LNCAP (cell line): Measurements from ENCODE around the gene DACH2.

ENCODE experiments used
- TF ChIP-seq, protein P1 (sequence below): fragments of 450-650 bp; IDR thresholded peaks from 2 replicates; pipeline ENCODE4 v1.5.1; 2017; ENCODE audit warnings: mild to moderate bottlenecking

DACH2 gene

DNA sequence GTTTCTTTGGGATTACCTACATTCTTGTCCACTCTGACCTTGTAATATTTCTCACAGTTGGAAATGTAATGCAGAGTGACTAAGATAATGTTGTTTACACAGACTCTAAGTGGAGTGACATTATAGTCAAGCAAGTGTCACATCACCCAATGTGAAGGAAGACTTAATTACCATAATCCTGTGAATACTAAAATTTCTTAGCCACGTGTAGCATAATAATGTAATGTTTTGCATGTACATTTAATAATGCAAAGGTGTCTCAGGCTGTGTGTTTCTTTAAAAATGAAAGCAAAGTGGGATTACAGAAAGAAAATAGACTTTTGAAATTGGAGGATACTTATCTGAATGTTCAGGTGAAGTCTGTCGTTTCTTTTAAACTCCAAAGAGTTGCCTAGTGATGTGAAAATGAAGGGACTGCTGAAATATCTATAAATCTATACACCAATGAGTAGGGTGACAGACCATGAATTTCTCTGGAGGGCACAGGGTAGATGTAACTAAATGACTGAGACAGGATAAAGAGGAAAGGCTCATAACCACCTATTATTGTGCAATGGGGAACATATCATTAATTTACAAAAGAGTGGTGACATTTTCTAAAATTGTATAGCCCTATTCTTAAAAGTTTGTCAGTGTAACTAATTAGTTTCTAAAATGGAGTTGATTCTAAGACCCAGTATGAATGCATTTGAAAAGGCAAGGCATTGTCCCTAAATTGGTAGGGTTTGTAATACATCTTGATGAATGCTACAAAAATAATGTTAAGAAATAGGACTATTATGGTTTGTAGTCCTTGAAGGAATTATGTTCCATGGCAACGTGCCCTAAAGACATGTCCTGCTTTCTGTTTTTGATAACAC, 235.7 kb downstream of the DACH2 start:
- TF ChIP-seq, protein P1, sequence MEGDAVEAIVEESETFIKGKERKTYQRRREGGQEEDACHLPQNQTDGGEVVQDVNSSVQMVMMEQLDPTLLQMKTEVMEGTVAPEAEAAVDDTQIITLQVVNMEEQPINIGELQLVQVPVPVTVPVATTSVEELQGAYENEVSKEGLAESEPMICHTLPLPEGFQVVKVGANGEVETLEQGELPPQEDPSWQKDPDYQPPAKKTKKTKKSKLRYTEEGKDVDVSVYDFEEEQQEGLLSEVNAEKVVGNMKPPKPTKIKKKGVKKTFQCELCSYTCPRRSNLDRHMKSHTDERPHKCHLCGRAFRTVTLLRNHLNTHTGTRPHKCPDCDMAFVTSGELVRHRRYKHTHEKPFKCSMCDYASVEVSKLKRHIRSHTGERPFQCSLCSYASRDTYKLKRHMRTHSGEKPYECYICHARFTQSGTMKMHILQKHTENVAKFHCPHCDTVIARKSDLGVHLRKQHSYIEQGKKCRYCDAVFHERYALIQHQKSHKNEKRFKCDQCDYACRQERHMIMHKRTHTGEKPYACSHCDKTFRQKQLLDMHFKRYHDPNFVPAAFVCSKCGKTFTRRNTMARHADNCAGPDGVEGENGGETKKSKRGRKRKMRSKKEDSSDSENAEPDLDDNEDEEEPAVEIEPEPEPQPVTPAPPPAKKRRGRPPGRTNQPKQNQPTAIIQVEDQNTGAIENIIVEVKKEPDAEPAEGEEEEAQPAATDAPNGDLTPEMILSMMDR, result no peak

DNA sequence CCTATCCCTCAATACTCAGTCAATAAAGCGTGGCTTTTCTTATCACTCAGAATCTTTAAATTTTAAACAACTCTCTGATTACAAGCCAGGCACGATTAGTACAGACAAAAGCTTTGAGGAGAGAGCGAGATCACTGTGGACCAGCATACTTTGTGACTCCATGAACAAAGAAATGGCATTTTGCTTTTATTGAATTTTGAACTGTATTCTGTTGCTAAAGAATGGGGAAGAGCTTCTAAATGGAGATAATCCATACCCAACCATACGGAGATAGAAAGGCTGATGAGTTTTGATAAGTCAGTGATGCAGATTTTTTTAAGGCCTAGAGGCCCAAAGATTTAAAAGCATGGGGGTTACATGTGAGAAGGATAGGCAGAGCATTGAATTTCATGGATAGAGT, 259.1 kb downstream of the DACH2 start:
- TF ChIP-seq, protein P1, result no peak

DNA sequence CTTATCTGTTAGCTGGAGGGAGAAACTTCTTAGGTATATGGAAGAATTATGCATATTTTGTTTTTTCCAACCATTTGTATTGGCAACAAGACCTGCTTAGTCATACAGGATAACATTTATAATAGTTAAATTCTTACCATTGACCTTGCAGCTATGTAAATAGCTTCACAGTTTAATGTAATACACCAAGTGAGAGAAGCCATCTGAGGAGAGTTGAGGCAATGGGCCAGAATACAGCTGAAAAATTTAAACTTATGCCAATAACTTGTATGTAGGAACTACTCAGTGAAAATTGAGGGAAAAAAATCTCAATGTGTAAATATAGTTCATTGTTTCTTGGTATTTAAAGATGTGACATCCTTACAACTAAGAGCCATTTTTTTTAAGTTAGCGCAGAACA, 273.5 kb downstream of the DACH2 start:
- TF ChIP-seq, protein P1, result no peak

DNA sequence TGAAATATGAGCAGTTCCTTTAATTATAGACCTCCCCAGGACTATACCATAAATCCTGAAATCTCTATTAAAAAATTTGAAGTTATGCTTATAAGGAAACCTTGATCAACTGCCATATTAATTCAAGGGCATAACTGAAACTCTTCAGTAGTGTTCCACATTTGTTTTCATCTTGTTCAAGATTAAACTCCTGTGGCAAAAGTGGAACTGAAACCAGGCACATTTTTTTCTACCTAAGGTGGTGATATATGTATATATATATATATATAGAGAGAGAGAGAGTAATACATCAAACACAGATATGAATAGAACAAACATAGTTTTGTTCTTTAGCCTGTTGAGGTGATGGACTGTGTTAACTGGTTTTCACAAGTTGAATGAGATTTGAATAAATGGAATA, 287.9 kb downstream of the DACH2 start:
- TF ChIP-seq, protein P1, result no peak

DNA sequence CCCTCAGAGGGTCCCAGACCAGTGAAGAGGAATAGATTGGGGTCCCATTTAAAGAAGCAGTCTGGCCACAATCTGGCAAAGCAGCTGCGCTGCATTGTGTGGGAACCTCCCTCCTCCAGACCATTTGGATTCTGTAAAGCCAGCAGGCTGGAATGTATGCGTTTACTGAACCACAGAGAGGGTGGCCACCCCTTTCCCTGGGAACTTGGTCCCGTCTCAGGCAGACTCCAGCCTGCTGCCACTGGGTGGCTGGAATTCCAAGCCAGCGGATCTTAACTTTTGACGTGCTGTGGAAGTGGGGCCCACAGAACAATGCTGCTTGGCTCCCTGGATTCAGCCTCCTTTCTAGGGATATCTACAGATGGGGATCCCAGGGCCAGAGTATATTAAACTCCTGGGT, 307.2 kb downstream of the DACH2 start:
- TF ChIP-seq, protein P1, result no peak

DNA sequence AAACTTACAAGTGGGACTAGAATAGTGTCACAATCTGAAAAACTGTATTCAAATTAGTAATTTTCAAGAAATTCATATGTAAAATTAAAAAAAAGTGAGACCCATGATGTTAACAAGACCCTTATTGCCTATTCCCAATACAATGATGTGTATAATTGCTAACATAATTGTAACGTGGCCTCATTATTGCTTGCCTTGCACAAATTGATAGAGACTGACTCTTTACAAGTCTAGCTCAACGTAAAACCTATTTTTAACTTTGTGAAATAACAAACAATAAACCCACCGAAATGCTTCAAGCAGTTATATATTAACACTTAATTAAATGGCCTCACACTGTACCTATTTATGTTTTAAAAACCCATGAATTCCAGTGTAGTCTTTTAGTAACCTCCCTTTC, 312.5 kb downstream of the DACH2 start:
- TF ChIP-seq, protein P1, result no peak

DNA sequence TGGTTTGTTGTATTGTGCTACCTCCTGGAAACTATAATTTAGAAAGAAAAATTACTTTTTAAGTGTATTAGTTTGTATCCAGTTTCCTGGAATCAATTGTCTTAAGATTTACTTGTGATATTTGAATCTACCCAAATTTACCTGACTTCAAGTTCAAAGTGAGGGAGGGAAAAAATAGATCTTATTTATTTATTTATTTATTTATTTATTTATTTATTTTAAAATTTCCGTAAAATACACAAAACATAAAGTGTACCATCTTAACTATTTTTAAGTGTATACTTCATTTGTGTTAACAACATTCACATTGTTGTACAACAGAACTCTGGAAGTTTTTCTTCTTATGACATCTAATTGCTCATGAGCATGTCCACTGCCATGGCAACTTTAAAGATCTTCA, 356.0 kb downstream of the DACH2 start:
- TF ChIP-seq, protein P1, result no peak
